Astrocyte (in vitro differentiated cells and primary cell): ENCODE measurements around the gene PACRG. TPM values are rescaled to one million over a fixed set of nuclear protein-coding genes. Genes with fewer than 3 reads are reported as not detected.

Experiments used
- DNase-seq: peaks from one replicate; pipeline ENCODE4 v3.0.0-alpha.2; 2010; ENCODE audit warnings: low read depth
- FAIRE-seq: peaks from 2 replicates; lab custom pipeline; 2011; peaks lifted over from hg19 to GRCh38; lab: Jason Lieb, UNC
- H2AFZ ChIP-seq: 2 replicates; pipeline ENCODE4 v1.6.0; 2012; ENCODE audit warnings: low read depth, low read length, inconsistent platforms
- H3K27ac ChIP-seq: 2 replicates; pipeline ENCODE4 v1.5.1; 2011; ENCODE audit warnings: low read depth, low read length, inconsistent platforms
- H3K27me3 ChIP-seq: 2 replicates; pipeline ENCODE4 v1.6.0; 2011; ENCODE audit warnings: low read length, inconsistent platforms; ENCODE audit not compliant: insufficient read depth
- H3K36me3 ChIP-seq: 2 replicates; pipeline ENCODE4 v1.5.1; 2011; ENCODE audit warnings: low read length, inconsistent platforms; ENCODE audit not compliant: insufficient read depth
- H3K4me1 ChIP-seq: 2 replicates; pipeline ENCODE4 v1.5.1; 2011; ENCODE audit warnings: low read length, inconsistent platforms; ENCODE audit not compliant: insufficient read depth
- H3K4me2 ChIP-seq: 2 replicates; pipeline ENCODE4 v1.6.0; 2012; ENCODE audit warnings: low read length, inconsistent platforms
- H3K4me3 ChIP-seq: 2 replicates; pipeline ENCODE4 v1.5.1; 2011; ENCODE audit warnings: low read depth, mild to moderate bottlenecking, low read length, inconsistent platforms; ENCODE audit not compliant: insufficient read depth
- H3K79me2 ChIP-seq: 2 replicates; pipeline ENCODE4 v1.6.0; 2012; ENCODE audit warnings: mild to moderate bottlenecking, low read length, inconsistent platforms; ENCODE audit not compliant: insufficient read depth
- H3K9ac ChIP-seq: 2 replicates; pipeline ENCODE4 v1.6.0; 2012; ENCODE audit warnings: mild to moderate bottlenecking, low read length, inconsistent platforms
- H3K9me3 ChIP-seq: 2 replicates; pipeline ENCODE4 v1.5.1; 2012; ENCODE audit warnings: low read depth, mild to moderate bottlenecking, low read length, inconsistent platforms; ENCODE audit not compliant: insufficient read depth
- H4K20me1 ChIP-seq: 2 replicates; pipeline ENCODE4 v1.6.0; 2012; ENCODE audit warnings: low read length, inconsistent platforms; ENCODE audit not compliant: insufficient read depth
- H3K27ac Mint-ChIP-seq: one replicate; pipeline ENCODE4 v1.8.0; 2021; ENCODE audit warnings: mild to moderate bottlenecking, mixed read lengths; ENCODE audit not compliant: unreplicated experiment
- H3K27me3 Mint-ChIP-seq: one replicate; pipeline ENCODE4 v1.8.0; 2021; ENCODE audit warnings: low read depth, mixed read lengths; ENCODE audit not compliant: unreplicated experiment
- H3K36me3 Mint-ChIP-seq: one replicate; pipeline ENCODE4 v1.8.0; 2021; ENCODE audit warnings: low read depth, mixed read lengths; ENCODE audit not compliant: unreplicated experiment
- H3K4me1 Mint-ChIP-seq: one replicate; pipeline ENCODE4 v1.8.0; 2021; ENCODE audit warnings: low read depth, mixed read lengths; ENCODE audit not compliant: unreplicated experiment
- H3K4me3 Mint-ChIP-seq: one replicate; pipeline ENCODE4 v1.8.0; 2021; ENCODE audit warnings: mild to moderate bottlenecking, moderate library complexity, mixed read lengths; ENCODE audit not compliant: unreplicated experiment
- H3K9me3 Mint-ChIP-seq: one replicate; pipeline ENCODE4 v1.8.0; 2021; ENCODE audit warnings: mild to moderate bottlenecking, mixed read lengths; ENCODE audit not compliant: unreplicated experiment
- CTCF ChIP-seq: IDR thresholded peaks from 2 replicates; pipeline ENCODE4 v1.5.1; 2011; ENCODE audit warnings: low read depth, mild to moderate bottlenecking, inconsistent platforms, low read length, moderate library complexity; ENCODE audit not compliant: insufficient read depth
- EZH2 ChIP-seq: IDR thresholded peaks from 2 replicates; pipeline ENCODE4 v1.6.1; 2012; ENCODE audit warnings: mild to moderate bottlenecking, low read length, inconsistent platforms; ENCODE audit not compliant: insufficient read depth
- total RNA-seq: library from RNA; stranded (reverse); gene quantifications from 2 replicates; pipeline ENCODE4 v1.2.1, GENCODE V29; 2021

The PACRG gene
- total RNA-seq, 1 donor from 2014 or later, result not detected

DNA sequence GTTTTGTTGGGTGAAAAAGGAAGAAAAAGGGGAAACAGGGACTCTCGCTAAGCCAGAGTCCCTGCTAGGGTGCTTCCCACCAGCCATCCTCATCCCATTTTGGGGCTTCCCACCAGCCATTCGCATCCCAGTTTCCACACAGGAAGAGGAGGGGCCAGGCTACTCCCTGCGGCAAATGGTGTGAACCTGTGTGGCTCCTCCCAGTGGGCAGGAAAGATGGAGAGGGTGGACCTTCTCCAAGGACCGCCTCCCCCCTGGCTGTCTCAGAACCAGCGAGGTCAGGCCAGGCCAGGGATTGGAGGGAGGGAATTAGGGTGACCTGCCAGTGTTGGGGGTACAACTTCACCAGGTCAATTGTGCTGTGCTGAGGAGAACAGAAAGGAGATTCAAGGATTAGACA is 326.9 kb downstream of the PACRG start:
- no peak overlapping the region for H3K4me3 ChIP-seq
- H3K27me3 Mint-ChIP-seq, result no peaks in the 10 kb centered on the region
- H3K9me3 ChIP-seq, result no peaks in the 10 kb centered on the region
- H3K4me2 ChIP-seq, result no peak overlapping the region
- H3K27ac ChIP-seq, result no peak overlapping the region
- no peaks in the 10 kb centered on the region for H4K20me1 ChIP-seq
- H3K79me2 ChIP-seq, result no peaks in the 10 kb centered on the region
- DNase-seq (no peak), FAIRE-seq (no peak)
- H3K9ac ChIP-seq, result no peak overlapping the region
- H3K36me3 Mint-ChIP-seq, result no peaks in the 10 kb centered on the region
- no peaks in the 10 kb centered on the region for H3K9me3 Mint-ChIP-seq
- TF ChIP-seq EZH2 (no peak), CTCF (no peak)
- H3K27ac Mint-ChIP-seq, result no peak overlapping the region
- no peaks in the 10 kb centered on the region for H3K4me1 ChIP-seq
- H3K4me3 Mint-ChIP-seq, result no peak overlapping the region
- H3K36me3 ChIP-seq, result no peaks in the 10 kb centered on the region
- no peaks in the 10 kb centered on the region for H3K27me3 ChIP-seq
- peak overlapping the region; percentile 11 for H2AFZ ChIP-seq
- no peaks in the 10 kb centered on the region for H3K4me1 Mint-ChIP-seq

- H3K4me1 Mint-ChIP-seq, result no peaks in the 10 kb centered on the region
- Histone ChIP-seq H3K9me3 (no peaks in the 10 kb centered on the region), H2AFZ (no peak overlapping the region), H3K79me2 (no peaks in the 10 kb centered on the region), H3K36me3 (no peaks in the 10 kb centered on the region), H3K27me3 (no peaks in the 10 kb centered on the region), H3K27ac (no peak overlapping the region), H3K9ac (no peak overlapping the region), H3K4me2 (no peak overlapping the region), H4K20me1 (no peaks in the 10 kb centered on the region), H3K4me3 (no peak overlapping the region), H3K4me1 (no peaks in the 10 kb centered on the region)
- peaks cover 3% of the 10 kb centered on the region for H3K27me3 Mint-ChIP-seq
- H3K36me3 Mint-ChIP-seq, result no peaks in the 10 kb centered on the region
- FAIRE-seq (no peak), DNase-seq (no peak)
- no peaks in the 10 kb centered on the region for H3K9me3 Mint-ChIP-seq
- H3K4me3 Mint-ChIP-seq, result no peak overlapping the region
- no peak for TF ChIP-seq CTCF
- TF ChIP-seq EZH2, result no peak
- H3K27ac Mint-ChIP-seq, result no peak overlapping the region
These were observed 329.5 kb downstream of the PACRG start for GRCh38 chr6:163057260-163057659.

- Mint-ChIP-seq H3K27me3 (peaks cover 6% of the 10 kb centered on the region), H3K4me3 (no peak overlapping the region), H3K9me3 (no peaks in the 10 kb centered on the region), H3K27ac (no peak overlapping the region), H3K36me3 (no peaks in the 10 kb centered on the region), H3K4me1 (no peaks in the 10 kb centered on the region)
- H3K4me1 ChIP-seq, result no peaks in the 10 kb centered on the region
- FAIRE-seq (no peak), DNase-seq (no peak)
- no peak overlapping the region for H3K9ac ChIP-seq
- H3K27me3 ChIP-seq, result no peaks in the 10 kb centered on the region
- H2AFZ ChIP-seq, result no peak overlapping the region
- H3K79me2 ChIP-seq, result no peaks in the 10 kb centered on the region
- H3K4me2 ChIP-seq, result no peak overlapping the region
- H4K20me1 ChIP-seq, result no peaks in the 10 kb centered on the region
- H3K36me3 ChIP-seq, result no peaks in the 10 kb centered on the region
- TF ChIP-seq EZH2 (no peak), CTCF (no peak)
- H3K4me3 ChIP-seq, result no peak overlapping the region
- no peak overlapping the region for H3K27ac ChIP-seq
- H3K9me3 ChIP-seq, result no peaks in the 10 kb centered on the region
These were observed 335.0 kb downstream of the PACRG start for GRCh38 chr6:163062790-163063189.
